Activated CD4-positive, alpha-beta T cell treated with anti-CD3 and anti-CD28 coated beads, Interleukin-2, Interleukin-4, amounts not matched to agents 100 ng/mL and 50 ng/mL, durations not matched to agents 16 hours and 8 hours (primary cell): Measurements from ENCODE around the gene CEP126.
"Not testable (repeated sequence)": the region's sequence is repeated elsewhere in the genome, so short reads cannot be mapped to it uniquely, and the experiment has no call there.

Experiments
- DNase-seq: peaks from one replicate; pipeline ENCODE4 v3.0.0-alpha.2; 2020; ENCODE audit warnings: low spot score

CEP126 gene

GRCh38 chr11:101940901-101941520 is 26.2 kb downstream of the CEP126 start:
- no peak for DNase-seq

GRCh38 chr11:101944923-101945322 is 30.1 kb downstream of the CEP126 start:
- DNase-seq: no peak

- no peak for DNase-seq
These were observed 30.6 kb downstream of the CEP126 start for GRCh38 chr11:101945448-101945847.

DNA sequence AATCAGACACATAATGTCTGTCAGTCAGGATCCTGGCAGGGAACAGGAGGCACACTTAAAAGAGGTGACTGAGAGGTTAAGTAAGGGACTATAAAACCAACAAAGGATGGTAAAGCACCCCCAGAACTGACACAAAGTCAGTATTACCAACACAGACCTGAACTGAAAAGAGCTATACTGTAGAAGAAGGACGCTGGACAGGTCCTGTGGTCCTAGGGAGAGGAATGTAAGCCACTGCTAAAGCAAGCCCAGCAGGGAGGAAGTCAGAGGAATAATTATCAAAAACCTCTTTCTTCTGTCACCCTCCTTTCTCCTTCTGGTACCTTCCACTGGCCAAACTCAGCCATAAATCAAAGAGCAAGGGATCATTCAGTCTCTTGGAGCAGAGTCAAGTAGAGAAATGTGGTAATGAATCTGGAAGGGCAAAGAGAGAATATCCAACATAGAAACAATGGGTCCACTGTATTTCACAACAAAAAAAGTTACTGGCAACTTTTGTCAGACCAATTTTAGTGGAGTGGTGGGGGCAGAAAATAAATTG is 34.9 kb downstream of the CEP126 start:
- DNase-seq: no peak

GRCh38 chr11:101955278-101955677 is 40.5 kb downstream of the CEP126 start:
- no peak for DNase-seq

GRCh38 chr11:101955701-101956100 is 40.9 kb downstream of the CEP126 start:
- no peak for DNase-seq

DNA sequence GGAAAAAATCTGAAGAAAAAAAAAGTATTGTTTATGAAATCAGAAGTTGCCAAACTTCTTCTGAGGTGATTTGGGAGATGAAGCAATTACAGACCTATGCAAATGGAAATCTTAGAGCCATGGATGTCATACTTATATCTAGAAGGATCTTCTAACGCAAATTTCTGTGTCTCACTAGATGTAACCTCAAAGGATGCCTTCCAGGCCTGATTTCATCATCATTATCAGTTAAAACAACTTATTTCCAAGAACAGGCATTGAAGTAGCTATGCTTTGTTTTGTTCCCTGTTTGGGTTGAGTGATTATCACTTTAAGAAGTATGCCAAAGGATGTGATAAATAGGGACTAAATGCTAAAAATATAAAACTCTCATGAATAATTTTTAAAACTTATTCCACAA is 45.4 kb downstream of the CEP126 start:
- no peak for DNase-seq

- not testable (repeated sequence) for DNase-seq
These were observed 49.4 kb downstream of the CEP126 start for GRCh38 chr11:101964200-101964599.

DNA sequence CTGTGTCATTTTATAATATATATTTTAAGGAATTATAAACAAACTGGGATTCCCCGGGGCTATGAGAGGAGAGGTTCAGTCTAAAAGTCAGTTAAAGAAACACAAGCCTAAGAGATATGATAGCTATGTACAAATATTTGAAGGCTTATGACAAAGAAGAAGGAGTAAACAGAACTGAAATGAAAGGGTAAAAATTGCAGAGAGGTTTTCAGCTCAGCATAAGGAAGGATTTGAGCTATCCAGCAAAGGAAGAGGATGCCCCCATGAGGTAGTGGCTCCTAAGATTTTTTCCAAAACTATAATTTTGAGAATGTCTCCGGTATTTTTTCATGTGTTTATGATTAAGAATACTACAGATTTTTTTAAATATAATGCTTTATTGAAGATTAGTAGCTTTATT is 59.4 kb downstream of the CEP126 start:
- no peak for DNase-seq

DNA sequence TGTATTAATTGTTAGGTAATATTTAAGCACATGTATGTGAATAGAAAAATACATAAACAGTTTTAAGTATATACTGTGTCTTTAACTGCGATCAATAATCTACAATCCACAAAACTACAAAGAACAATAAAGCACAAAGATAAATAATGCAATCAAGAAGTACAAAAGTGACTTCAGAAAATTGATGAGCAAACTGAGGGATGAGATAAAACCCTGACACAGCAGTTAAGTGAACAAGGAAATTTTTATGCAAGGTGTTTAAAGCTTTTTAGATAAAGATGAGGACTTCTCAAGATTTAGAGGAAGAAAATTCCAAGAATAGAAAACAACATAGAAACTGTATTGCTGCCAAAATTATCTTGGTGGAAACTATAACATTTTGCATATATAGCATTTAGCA is 60.0 kb downstream of the CEP126 start:
- DNase-seq: no peak

DNA sequence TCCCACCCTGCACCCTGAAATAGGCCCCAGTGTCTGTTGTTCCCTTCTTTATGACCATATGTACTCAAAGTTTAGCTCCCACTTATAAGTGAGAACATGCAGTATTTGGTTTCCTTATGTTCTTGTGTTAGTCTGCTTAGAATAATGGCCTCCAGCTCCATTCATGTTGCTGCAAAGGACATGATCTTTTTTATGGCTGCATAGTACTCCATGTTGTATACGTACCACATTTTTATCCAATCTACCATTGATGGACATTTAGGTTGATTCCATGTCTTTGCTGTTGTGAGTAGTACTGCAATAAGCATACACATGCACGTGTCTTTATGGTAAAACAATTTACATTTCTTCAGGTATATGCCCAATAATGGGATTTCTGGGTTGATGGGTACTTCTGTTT is 60.9 kb downstream of the CEP126 start:
- DNase-seq: no peak

DNA sequence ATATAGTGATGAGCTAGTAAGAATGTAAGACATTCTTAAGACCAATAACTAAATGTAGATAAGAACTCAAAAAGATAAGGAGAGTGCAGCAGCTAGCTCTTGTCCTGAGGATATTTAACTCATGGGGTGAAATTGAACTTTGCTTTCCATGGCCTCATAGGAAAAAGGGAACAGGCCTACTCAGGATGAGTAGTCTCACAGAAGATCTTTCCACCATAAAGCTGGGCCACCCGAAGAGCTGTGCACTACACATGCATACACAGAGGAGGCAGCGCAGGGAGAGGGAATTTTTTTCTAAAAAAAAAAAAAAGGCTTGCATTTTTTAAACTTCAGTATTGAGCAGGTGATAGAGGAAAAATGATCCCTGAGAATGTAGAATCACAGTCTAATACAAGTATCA is 72.6 kb downstream of the CEP126 start:
- DNase-seq: no peak

DNA sequence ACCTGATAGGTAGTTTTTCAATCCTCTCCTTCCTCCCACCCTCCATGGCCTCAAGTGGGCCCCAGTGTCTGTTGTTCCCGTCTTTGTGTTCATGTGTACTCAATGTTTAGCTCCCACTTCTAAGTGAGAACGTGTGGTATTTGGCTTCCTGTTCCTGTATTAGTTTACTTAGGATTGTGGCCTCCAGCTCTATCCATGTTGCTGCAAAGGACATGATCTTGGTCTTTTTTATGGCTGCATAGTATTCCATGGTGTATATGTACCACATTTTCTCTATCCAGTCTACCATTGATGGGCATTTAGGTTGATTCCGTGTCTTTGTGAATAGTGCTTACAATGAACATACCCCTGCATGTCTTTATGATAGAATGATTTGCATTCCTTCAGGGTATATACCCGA is 78.4 kb downstream of the CEP126 start:
- DNase-seq: no peak

DNA sequence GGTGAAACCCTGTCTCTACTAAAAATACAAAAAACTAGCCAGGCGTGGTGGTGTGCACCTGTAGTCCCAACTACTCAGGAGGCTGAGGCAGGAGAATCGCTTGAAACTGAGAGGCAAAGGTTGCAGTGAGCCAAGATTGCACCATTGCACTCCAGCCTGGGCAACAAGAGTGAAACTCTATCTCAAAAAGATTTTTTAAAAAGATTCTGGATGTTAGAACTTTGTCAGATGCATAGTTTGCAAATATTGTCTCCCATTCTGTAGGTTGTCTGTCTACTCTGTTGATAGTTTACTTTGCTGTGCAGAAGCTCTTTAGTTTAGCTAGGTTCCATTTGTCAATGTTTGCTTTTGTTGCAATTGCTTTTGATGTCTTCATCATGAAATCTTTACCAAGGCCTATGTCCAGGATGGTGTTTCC is 79.3 kb downstream of the CEP126 start:
- DNase-seq: not testable (repeated sequence)

DNA sequence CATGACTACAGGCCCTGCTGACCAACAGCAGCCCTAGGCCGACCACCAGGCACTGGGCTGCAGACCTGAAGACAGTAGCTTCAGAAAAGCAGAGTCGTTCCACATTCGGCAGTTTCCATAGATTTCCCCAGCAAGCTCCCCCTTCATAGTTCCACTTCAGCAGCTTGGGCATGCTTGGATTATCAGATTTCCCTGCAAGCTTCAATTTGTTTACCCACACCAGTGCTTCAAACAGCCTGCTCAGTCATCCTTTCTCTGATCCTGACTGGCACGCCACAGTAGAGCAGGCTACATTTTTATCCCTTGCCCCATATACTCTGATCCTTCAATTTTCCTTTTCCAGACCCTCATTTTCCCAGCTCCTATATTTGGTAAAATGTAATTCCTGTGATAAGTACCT is 81.3 kb downstream of the CEP126 start:
- DNase-seq: no peak

- DNase-seq: no peak
These were observed 87.0 kb downstream of the CEP126 start for GRCh38 chr11:102001657-102002338.

- no peak for DNase-seq
These were observed 89.4 kb downstream of the CEP126 start for GRCh38 chr11:102004220-102004619.

- DNase-seq: no peak
These were observed 90.5 kb downstream of the CEP126 start for GRCh38 chr11:102005306-102005705.

DNA sequence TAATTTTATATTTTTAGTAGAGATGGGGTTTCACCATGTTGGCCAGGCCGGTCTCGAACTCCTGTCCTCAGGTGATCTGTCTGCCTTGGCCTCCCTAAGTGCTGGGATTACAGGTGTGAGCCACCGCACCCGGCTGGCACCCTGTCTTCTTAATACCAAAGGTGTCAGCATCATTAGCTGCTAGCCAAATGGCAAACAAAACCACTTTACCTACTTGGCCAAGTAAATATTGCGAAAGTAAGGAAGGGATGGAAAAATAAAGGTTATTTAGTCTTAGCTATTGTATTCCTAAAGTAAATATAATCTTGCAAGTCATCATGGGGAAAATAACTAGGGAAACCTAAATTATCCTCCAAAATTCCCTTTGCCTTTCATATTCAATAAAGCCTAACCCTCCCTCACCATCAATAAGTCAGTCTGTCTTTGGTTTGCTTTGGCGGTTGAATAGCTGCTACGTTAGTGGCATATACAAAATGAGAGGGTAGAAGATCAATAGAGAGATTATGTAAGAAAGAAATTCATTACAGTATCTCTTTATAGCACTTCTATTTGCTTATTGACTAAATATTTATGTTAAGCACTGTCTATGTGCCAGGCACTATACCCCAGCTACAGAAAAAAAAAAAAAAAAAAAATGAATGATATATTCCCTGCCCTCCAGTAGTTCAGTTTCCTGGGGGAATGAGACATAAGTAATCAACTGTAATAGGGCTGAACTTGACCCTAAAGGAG is 92.2 kb downstream of the CEP126 start:
- DNase-seq: no peak

DNA sequence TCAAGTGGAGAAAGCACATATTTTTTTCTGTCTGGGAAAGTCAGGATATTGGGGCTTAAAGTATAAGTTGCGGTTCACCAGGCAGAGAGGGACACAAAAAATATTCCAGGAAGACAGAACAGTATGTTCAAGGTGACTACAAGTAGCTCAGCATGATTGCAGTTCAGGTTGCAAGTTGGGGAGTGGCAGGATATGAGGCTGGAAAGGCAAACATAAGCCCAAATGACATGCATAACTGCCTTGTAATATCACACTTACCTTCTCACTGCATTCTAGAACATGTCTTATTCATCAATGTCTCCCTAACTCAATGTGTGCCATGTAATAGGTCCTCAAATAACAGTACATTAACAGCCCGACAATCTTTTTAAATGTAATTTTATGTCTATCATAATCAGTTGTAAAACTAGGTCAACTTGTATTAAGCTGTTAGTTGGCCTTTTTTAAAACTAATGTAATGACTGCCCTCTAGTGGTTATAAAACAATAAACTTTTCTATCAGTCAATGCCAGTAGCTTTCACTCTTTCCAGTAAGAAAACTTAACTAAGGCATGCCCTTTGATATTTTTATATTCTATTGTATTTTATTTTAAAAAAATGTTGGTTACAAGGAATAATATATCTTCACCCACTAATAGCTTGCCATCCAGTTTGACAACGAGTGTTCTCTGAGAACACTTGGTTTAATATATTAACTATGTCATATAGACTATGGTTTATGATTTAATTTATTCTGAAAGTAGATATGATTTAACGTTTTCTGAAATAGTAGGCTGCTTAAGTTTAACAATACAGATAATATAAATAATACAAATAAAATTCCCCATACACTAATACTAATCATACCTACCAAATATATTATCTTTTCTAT is 93.0 kb downstream of the CEP126 start:
- peak; percentile 50 for DNase-seq

DNA sequence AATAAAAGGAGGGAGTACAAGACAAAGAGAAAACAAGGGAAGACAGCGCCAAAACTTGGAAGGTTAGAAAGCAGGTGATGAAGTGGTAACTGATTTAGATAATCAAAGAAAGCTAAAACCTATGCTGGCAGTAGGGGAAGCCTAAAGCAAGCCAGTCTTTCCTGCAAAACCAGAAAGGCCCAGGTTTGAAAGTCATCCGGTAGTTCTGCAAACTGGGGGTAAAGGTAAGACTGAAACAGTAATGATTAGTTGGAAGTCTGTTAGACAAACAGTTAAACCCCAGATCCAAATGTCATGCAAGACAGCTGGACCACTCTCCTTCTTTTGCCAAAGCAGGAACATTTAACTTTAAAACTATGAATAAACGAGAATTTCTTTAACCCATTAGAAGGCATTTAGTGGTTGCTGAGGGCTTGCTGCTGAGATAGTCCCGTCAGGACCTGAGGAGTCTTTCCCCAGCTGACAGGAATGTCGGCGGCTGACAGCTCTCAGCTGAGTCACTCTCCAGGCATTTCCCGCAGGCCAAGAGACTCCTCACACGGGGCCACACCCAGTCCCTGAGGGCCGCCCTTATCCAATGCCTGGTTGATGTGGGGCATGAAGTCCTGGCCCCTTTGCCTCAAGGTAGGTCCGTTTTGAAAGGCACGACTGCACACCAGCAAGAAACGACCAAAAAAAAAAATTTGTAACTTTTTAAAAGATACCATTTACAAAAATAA is 96.1 kb downstream of the CEP126 start:
- no peak for DNase-seq
